ENCODE measurements around the gene ASIC1.

The ASIC1 gene

GRCh38 chr12:50061946-50062686, 4.7 kb downstream of the ASIC1 start:
- peak; percentile 27 to 42 for DNase-seq

DNA sequence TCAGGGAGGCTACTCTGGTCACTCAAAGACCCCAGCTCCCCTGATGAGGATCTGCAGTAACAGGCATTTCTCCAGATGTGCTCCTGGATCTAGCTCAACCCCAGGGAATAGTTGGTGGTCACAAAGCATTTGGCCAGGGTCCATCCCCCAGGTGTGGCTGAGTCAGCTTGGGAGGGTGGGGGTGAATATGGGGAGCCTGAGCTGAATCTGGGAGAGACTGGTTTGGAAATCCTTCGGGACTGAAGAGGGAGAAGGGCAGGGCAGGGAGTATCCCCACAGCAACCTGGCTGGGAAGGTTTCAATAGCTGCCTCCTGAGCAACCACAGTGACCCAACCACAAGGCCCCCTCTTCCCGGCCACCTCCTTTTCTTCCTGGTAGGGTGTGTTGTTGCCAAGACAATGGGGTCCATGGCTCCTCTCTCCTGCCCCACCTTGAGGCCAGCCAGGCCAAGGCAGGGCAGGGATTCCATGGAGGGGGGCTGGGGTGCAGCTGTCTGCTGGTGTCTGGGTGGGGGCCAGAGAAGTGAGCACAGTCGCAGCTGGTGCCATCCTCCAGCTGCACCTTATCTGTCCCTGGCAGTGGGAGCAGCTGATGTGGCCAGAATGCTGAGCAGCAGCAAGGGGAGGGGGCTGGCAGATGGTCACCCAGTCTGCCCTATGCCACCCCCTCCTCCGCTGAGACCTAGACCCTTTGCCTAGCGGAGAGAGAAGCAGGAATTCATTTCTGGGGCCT, 5.5 kb downstream of the ASIC1 start:
- DNase-seq: no peak

GRCh38 chr12:50065726-50066310, 8.4 kb downstream of the ASIC1 start:
- no peak for DNase-seq

- peak; percentile 21 to 48 for DNase-seq
These were observed 9.0 kb downstream of the ASIC1 start for GRCh38 chr12:50066402-50066801.

DNA sequence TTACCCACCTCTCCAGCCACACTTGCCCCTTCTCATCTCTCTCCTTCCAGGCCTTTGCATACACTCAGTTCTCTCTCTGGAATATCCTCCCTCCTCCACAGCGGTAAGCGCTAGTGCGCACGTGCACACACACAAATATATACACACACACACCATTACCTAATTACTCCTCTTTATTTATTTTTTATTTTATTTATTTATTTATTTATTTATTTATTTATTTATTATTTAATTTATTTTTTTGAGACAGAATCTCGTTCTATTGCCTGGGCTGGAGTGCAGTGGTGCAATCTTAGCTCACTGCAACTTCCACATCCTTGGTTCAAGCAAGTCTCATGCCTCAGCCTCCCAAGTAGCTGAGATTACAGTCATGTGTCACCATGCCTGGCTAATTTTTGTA, 11.7 kb downstream of the ASIC1 start:
- DNase-seq: no peak

GRCh38 chr12:50069539-50069938, 12.1 kb downstream of the ASIC1 start:
- DNase-seq: no peak

- peak; percentile 87 to 91 for DNase-seq
These were observed 13.1 kb downstream of the ASIC1 start for GRCh38 chr12:50070314-50071060.

GRCh38 chr12:50072198-50072907, 15.0 kb downstream of the ASIC1 start:
- no peak for DNase-seq

GRCh38 chr12:50073206-50073605, 15.8 kb downstream of the ASIC1 start:
- DNase-seq: no peak

DNA sequence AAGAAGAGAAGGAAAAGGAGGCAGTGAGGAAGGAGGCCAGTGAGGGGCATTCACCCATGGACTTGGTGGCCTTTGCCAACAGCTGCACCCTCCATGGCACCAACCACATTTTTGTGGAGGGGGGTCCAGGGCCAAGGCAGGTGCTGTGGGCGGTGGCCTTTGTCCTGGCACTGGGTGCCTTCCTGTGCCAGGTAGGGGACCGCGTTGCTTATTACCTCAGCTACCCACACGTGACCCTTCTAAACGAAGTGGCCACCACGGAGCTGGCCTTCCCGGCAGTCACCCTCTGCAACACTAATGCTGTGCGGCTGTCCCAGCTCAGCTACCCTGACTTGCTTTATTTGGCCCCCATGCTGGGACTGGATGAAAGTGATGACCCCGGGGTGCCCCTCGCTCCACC, 16.3 kb downstream of the ASIC1 start:
- no peak for DNase-seq

GRCh38 chr12:50074936-50075807, 17.8 kb downstream of the ASIC1 start:
- DNase-seq: peak; percentile 79 to 80

DNA sequence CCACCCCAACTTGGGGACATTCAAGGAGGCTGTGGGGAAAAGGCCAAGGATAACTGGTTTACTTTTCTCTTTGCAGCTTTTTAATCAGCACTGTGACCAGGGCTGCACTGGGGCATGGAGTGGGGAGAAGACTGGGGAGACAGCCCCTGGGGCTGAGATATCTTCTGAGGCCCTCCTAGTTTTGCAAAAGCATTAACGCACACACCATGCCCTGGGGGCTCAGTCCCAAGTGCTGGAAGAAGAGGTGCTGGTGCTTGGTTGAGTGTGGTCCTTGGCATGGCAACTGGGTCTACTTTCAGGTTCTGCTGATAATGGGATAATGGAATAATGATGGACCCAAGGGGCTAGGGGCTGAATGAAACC, 18.4 kb downstream of the ASIC1 start:
- DNase-seq: no peak

GRCh38 chr12:50077099-50077498, 19.7 kb downstream of the ASIC1 start:
- DNase-seq: no peak

DNA sequence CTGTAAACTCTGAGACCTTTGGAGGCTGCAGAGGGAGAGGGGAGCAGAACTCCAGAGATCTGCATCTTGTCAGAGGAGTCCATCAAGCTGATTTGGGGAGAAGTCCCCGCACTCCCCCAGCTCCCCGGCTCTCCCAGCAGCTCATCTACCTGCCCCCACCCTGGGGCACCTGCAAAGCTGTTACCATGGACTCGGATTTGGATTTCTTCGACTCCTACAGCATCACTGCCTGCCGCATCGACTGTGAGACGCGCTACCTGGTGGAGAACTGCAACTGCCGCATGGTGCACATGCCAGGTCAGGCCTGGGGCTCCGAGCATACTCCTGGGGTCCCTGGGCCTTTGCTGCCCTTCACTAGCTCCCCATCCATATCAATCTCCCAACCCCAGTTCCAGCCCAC, 20.9 kb downstream of the ASIC1 start:
- no peak for DNase-seq

GRCh38 chr12:50079771-50080170, 22.4 kb downstream of the ASIC1 start:
- no peak for DNase-seq

- no peak for DNase-seq
These were observed 23.9 kb downstream of the ASIC1 start for GRCh38 chr12:50081096-50081808.

DNA sequence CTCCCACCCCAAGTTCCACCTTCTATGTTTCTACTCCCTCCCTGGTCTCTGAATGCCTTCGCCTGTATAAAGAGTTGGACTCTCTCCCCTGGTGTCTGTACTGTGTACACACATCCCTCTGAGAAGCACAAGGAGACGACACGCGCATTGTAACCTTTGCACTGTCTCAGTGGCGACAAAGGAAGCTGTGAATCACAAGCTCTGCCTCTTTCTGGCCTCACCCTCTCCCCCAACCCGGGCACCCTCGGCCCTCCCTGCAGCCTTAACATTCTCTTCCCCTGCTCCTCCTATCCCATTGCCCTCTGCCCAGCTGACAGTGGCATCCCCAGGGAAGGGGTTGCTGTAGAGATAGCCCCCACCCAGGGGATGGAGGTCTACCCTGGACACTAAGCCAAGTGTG, 25.2 kb downstream of the ASIC1 start:
- no peak for DNase-seq

GRCh38 chr12:50083301-50083700, 25.9 kb downstream of the ASIC1 start:
- no peak for DNase-seq

GRCh38 chr12:50084409-50084774, 27.0 kb downstream of the ASIC1 start:
- DNase-seq: peak in 1 of 2 experiments; percentile 31

GRCh38 chr12:50084775-50085614, 27.6 kb downstream of the ASIC1 start, which contains the start of gene SMARCD1:
Gene SMARCD1 (plus strand): TSS chr12:50085342. CDS start chr12:50085370, 28 bp downstream.
- DNase-seq: peak; percentile 91 to 97
